ENCODE results near the gene MCFD2. TPM values are rescaled to one million over a fixed set of nuclear protein-coding genes. Genes with fewer than 3 reads are reported as not detected.
A peak's percentile ranks its signal among the peaks of the same experiment; 100 is the strongest.

Gene MCFD2
- total RNA-seq, 1 donor from 2014 or later, result 79.8 TPM

DNA sequence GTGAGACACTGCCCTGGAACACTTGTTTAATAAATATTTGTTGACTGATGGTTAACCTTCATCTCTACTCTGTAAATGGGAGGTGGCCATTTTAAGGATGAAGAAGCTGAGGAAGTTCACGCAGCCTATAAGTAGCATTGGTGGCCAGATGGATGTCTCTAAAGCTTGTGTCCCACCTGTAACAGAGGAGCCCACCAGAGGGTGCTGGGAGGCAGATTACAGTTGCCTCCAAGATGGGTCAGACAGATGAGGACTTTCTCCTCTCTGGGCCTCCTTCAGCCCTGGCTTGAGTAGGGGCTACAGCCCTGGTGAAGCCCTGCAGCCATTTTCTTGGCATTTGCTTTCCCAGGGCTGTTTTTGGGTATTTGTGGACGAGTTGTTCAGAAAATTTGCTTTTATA, 45.0 kb upstream of the MCFD2 start:
- Mint-ChIP-seq H3K27ac (ENCODE audit: unreplicated experiment) (no peak overlapping the region), H3K4me1 (peaks cover under 1% of the 10 kb centered on the region), H3K4me3 (no peak overlapping the region), H3K36me3 (ENCODE audit: low read depth) (no peaks in the 10 kb centered on the region), H3K27me3 (ENCODE audit: low read depth) (no peaks in the 10 kb centered on the region), H3K9me3 (no peaks in the 10 kb centered on the region)
- DNase-seq (ENCODE audit: low read depth, low spot score), result no peak
- TF ChIP-seq, protein P1, sequence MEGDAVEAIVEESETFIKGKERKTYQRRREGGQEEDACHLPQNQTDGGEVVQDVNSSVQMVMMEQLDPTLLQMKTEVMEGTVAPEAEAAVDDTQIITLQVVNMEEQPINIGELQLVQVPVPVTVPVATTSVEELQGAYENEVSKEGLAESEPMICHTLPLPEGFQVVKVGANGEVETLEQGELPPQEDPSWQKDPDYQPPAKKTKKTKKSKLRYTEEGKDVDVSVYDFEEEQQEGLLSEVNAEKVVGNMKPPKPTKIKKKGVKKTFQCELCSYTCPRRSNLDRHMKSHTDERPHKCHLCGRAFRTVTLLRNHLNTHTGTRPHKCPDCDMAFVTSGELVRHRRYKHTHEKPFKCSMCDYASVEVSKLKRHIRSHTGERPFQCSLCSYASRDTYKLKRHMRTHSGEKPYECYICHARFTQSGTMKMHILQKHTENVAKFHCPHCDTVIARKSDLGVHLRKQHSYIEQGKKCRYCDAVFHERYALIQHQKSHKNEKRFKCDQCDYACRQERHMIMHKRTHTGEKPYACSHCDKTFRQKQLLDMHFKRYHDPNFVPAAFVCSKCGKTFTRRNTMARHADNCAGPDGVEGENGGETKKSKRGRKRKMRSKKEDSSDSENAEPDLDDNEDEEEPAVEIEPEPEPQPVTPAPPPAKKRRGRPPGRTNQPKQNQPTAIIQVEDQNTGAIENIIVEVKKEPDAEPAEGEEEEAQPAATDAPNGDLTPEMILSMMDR (conservative IDR thresholded peaks at IDR 0.05), result no peak

DNA sequence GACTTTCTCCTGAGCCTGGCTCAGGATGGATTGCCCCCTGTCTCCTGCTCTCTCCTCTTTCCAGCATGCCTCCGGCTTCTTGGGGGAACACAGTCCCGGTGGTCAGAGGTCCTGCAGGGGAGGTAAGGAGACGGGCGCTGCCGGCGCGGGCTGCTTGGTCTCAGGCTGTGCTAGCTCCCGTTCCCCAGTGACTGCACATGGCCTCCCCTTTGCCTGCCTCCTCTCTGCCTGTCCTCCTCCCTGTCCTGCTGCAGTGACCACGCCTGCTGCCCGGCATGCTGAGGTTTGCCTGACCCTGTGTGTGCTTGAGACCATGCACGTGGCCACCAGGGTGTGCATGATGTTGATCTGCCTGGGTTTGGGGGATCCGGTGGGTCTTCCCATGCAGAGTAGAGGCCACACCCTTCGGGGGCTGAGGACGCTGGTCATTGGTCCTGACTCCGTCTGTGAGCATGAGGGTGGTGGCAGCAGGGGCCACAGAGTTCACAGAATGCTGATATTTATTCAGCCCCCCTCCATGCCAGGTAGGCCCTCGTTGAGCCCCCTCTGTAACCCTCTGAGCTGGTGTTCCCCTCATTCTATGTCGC, 42.9 kb upstream of the MCFD2 start:
- H3K4me3 Mint-ChIP-seq, result no peak overlapping the region
- no peaks in the 10 kb centered on the region for H3K9me3 Mint-ChIP-seq
- H3K4me1 Mint-ChIP-seq, result peaks cover 12% of the 10 kb centered on the region
- H3K27ac Mint-ChIP-seq (ENCODE audit: unreplicated experiment), result no peak overlapping the region
- DNase-seq (ENCODE audit: low read depth, low spot score), result no peak
- peaks cover 3% of the 10 kb centered on the region for H3K36me3 Mint-ChIP-seq (ENCODE audit: low read depth)
- TF ChIP-seq, protein P1 (conservative IDR thresholded peaks at IDR 0.05), result no peak
- no peaks in the 10 kb centered on the region for H3K27me3 Mint-ChIP-seq (ENCODE audit: low read depth)

- H3K27me3 Mint-ChIP-seq (ENCODE audit: low read depth), result no peaks in the 10 kb centered on the region
- peaks cover 3% of the 10 kb centered on the region for H3K36me3 Mint-ChIP-seq (ENCODE audit: low read depth)
- TF ChIP-seq, protein P1 (conservative IDR thresholded peaks at IDR 0.05), result no peak
- peak overlapping the region; percentile 50 for H3K27ac Mint-ChIP-seq (ENCODE audit: unreplicated experiment)
- peaks cover 12% of the 10 kb centered on the region for H3K4me1 Mint-ChIP-seq
- no peaks in the 10 kb centered on the region for H3K9me3 Mint-ChIP-seq
- no peak overlapping the region for H3K4me3 Mint-ChIP-seq
- DNase-seq (ENCODE audit: low read depth, low spot score), result no peak
These were observed 41.5 kb upstream of the MCFD2 start for GRCh38 chr2:46956981-46957531.

DNA sequence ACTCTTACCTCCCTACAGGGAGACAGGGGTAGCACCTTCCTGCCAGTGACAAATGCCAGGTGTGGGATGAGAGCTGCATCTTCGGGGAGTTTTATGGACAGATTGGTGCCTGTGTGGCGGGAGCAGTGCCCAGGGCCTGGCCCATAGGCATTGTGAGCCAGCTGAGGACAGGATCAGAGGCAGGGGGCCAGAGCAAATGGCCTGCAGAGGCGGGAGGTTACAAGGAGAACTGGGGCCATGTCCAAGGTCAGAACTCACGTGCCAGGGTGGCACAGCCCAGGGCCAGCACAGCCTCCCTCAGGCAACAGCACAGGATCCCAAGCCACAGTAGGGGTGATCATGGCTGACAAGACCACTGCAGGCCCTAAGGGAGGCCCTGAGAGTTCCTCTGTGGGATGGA, 40.2 kb upstream of the MCFD2 start:
- H3K27ac Mint-ChIP-seq (ENCODE audit: unreplicated experiment), result peak overlapping the region; percentile 83
- no peak for DNase-seq (ENCODE audit: low read depth, low spot score)
- no peaks in the 10 kb centered on the region for H3K27me3 Mint-ChIP-seq (ENCODE audit: low read depth)
- TF ChIP-seq, protein P1 (conservative IDR thresholded peaks at IDR 0.05), result no peak
- no peak overlapping the region for H3K4me3 Mint-ChIP-seq
- H3K9me3 Mint-ChIP-seq, result no peaks in the 10 kb centered on the region
- H3K4me1 Mint-ChIP-seq, result peaks cover 12% of the 10 kb centered on the region
- H3K36me3 Mint-ChIP-seq (ENCODE audit: low read depth), result peaks cover 8% of the 10 kb centered on the region

- TF ChIP-seq, protein P1 (conservative IDR thresholded peaks at IDR 0.05), result no peak
- Mint-ChIP-seq H3K4me1 (peaks cover 12% of the 10 kb centered on the region), H3K27ac (ENCODE audit: unreplicated experiment) (peak overlapping the region; percentile 83), H3K9me3 (no peaks in the 10 kb centered on the region), H3K4me3 (no peak overlapping the region), H3K36me3 (ENCODE audit: low read depth) (peaks cover 8% of the 10 kb centered on the region), H3K27me3 (ENCODE audit: low read depth) (no peaks in the 10 kb centered on the region)
- DNase-seq (ENCODE audit: low read depth, low spot score), result no peak
These were observed 39.5 kb upstream of the MCFD2 start for GRCh38 chr2:46954951-46955571.
